ENCODE results near the gene GFPT2.

GRCh38 chr5:180303226-180304015, 49.7 kb downstream of the GFPT2 start:
- TF ChIP-seq SP1 (CRISPR knock-in tag; IDR thresholded peaks at IDR 0.05), result no peak
- no peak for TF ChIP-seq LARP7 (IDR thresholded peaks at IDR 0.05)
- no peak for TF ChIP-seq RFX1 (IDR thresholded peaks at IDR 0.05)
- no peak for TF ChIP-seq ARNT (IDR thresholded peaks at IDR 0.05)
- TF ChIP-seq NR1H2 (CRISPR knock-in tag; IDR thresholded peaks at IDR 0.05), result no peak

All from K562 (cell line).